Fibroblast of mammary gland (primary cell): Measurements from ENCODE around the gene ADCY6.

Experiments
- DNase-seq: peaks from one replicate; pipeline ENCODE4 v3.0.0-alpha.2; 2010; ENCODE audit warnings: low read depth
- H3K4me3 ChIP-seq: 2 replicates; pipeline ENCODE4 v1.5.1; 2011; ENCODE audit warnings: low read depth, mild to moderate bottlenecking, low read length, moderate library complexity; ENCODE audit not compliant: control insufficient read depth
- TF ChIP-seq, protein P1 (sequence below): conservative IDR thresholded peaks from 2 replicates; pipeline ENCODE4 v1.5.1; 2011; ENCODE audit warnings: low read depth, low read length, inconsistent platforms; ENCODE audit not compliant: control insufficient read depth, insufficient read depth

The ADCY6 gene

DNA sequence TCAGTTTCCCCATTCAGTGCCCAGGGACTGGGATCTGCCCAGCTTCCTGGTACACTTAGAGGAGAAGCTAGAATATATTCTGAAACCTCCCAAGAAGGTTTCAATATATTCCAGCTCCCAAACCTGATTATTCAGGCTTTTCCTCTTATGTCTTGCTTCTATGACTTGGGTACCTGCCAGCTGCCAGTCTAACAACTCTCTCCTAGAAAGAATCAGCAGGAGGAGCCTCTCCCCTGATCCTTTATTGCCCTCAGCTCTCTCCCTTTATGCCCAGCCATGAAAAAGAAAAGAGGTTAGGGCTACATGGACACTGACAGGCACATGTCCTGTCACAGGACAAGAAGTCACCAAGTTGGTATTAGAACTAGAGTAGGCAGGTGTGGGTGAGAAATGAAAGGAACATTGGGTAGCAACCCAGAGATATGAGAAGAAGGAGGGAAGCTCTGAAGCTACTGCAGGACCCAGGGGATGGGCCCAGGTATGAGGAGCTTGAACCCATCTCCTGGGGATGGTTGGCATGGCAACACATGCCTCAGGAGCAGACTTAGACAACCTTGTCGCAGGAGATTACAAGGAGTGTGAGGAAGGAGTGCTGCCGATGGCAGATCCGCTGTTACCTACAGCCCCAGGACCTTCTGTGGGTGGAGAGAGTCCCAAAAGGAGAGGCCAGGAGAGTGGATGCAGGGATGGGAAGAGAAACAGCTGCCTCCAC lies 27.4 kb upstream of the ADCY6 start:
- no peak for DNase-seq
- H3K4me3 ChIP-seq: peak overlapping the region; percentile 90
- TF ChIP-seq, protein P1, sequence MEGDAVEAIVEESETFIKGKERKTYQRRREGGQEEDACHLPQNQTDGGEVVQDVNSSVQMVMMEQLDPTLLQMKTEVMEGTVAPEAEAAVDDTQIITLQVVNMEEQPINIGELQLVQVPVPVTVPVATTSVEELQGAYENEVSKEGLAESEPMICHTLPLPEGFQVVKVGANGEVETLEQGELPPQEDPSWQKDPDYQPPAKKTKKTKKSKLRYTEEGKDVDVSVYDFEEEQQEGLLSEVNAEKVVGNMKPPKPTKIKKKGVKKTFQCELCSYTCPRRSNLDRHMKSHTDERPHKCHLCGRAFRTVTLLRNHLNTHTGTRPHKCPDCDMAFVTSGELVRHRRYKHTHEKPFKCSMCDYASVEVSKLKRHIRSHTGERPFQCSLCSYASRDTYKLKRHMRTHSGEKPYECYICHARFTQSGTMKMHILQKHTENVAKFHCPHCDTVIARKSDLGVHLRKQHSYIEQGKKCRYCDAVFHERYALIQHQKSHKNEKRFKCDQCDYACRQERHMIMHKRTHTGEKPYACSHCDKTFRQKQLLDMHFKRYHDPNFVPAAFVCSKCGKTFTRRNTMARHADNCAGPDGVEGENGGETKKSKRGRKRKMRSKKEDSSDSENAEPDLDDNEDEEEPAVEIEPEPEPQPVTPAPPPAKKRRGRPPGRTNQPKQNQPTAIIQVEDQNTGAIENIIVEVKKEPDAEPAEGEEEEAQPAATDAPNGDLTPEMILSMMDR: no peak

DNA sequence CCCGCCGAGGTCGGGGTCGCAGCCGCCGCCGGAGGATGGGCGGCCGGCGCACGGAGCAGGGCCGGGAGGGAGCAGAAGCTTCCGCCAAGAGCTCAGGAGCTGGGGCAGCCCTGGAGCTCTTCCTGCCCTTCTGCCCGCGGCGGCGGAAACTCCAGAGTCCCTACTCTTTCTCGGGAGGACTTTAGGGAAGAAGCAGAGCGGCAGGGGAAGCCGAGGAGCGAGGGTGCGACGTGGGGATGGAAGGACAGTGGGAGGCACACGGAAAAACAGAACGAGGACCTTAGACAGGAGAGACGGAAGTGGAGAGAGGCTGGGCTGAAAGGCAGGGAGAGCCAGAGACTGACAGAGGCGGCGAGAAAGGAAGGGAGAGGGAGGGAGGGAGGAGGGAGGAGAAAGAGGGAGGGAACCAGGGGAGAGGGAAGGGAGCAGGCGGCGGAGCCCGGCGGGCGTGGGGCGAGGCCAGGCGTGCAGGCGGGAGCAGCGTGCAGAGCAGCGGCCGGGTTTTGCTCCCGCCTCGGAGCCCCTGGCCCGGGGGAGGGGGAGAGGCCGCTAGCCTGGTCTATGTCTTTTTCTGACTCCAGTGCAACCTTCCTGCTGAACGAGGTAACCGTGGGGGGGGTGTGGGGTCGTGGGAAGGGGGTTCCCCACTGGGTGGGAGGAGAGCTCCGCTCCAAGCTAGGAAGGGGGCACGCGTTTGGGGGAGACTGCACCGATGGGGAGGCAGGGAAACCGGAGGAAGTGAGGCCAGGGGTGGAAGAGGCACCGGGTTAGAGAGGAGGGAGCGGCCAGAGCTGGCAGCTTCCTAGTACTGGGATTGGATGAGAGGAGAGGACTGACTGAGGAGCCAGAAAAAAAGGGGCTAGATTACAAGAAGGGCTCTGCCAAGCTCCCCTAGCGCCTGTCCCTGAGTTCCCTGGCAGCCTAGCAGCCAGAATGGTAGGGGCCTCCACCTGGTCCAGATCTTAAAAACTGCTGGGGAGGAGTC lies 26.5 kb upstream of the ADCY6 start:
- H3K4me3 ChIP-seq: peak overlapping the region; percentile 90
- TF ChIP-seq, protein P1: no peak
- peak; percentile 78 for DNase-seq

DNA sequence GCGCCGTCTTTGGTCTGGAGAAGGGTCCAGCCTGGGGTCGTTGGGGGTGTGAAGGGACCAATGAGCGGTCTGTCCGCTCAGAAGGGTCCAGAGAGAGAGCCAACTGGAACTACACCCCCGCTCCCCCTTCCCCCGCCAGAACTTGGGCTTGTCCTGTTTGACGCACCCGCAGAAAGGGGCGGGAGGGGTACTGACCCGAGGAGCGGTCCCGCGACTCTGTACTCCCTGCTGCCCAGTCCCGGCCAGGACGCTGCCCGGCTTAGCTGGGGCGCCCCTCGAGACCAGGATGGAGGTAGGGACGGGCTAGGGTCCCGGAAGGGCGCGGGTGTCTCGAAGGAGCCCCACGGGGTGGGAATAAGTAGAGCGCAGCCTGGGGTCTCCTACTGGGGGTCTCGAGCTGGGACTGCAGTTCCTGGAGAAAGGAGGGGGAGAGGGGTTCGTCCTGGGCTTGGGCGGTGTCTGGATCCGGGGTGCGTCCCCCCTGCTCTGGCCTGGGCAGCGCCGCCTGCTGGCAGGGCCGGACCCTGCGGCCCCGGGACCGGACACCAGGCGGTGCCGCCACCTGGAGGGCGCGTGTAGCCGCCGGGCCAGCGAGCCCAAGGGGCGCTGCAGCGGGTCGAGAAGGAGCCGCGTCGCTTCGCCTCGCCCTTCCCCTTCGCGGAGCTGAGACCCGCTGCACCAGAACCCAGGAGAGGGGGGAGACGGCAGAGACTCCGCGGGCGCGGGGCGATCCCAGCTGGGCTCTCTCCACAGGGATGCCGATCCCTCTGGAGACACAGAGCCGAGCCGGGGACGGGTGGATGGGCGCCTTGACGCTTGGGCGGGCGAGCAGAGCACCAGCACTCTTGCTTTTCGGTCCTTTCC lies 25.6 kb upstream of the ADCY6 start:
- TF ChIP-seq, protein P1: peak; percentile 66
- peak; percentile 75 for DNase-seq
- peak overlapping the region; percentile 90 for H3K4me3 ChIP-seq

DNA sequence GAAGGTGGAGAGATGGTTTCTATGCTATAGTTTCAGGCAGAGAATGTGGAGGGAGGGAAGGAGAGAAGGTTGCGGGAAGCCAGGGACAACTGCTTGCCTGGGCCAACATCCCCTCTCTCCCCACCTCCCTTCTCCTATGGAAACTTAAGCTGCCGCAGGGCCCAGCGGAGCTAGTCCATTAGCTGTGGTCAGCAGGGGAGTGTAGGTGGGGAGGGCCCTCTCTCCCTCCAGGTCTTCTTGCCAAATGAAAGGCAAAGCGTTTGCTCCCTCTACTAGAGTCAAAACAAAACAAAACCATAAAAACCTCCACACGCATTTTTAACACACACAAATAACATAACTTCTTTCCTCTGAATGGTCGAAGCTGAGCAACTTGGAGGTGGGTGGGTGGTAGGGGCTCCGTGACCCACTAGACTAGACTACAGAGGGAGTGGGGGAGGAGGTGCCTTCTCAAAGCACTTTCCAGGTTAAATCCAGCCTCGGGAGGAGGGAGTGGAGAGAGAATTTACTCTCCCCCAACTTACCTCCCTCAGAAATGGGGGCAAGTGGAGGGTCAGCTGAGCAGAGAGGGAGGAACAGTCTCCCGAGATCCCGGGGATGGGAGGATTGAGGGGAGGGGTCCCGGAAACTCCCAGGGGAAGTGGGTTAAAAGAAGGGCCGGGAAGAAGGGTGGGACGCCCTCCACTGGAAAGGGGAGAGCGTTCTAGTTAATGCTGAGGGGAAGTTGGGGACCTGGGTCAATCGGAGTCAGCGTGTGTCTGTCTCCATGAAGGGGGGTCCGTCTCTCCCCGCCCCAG lies 24.8 kb upstream of the ADCY6 start:
- TF ChIP-seq, protein P1: peak; percentile 9
- DNase-seq: peak; percentile 36
- H3K4me3 ChIP-seq: peak overlapping the region; percentile 90

DNA sequence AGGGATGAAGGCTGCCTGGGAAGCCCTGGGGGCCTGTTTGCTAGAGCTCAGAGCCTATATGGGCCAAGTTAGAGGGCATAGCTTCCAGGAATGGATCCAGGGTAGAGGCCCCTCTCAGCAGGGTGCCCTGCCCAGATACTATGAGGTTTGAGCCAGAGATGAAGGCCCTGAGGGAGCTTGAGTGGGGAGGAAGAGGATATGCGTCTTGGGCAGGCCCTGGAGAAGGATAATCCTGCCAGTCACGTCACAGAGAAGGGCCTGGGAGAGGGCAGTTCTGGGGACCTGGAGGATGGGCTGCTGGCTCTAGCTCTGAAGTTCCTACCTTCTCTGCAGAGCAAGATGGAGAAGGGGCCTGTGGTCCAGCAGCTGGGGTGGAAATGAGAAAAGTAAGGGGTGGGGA lies 23.5 kb upstream of the ADCY6 start:
- peak; percentile 20 for DNase-seq
- no peak overlapping the region for H3K4me3 ChIP-seq
- TF ChIP-seq, protein P1: no peak
